LNCAP (cell line): ENCODE results near the gene C1QL1.

ENCODE experiments used
- CTCF ChIP-seq: fragments of 450-650 bp; IDR thresholded peaks from 2 replicates; pipeline ENCODE4 v1.5.1; 2017; ENCODE audit warnings: mild to moderate bottlenecking

C1QL1 gene

GRCh38 chr17:45006927-45007461, 38.9 kb upstream of the C1QL1 start:
- TF ChIP-seq CTCF, result no peak

DNA sequence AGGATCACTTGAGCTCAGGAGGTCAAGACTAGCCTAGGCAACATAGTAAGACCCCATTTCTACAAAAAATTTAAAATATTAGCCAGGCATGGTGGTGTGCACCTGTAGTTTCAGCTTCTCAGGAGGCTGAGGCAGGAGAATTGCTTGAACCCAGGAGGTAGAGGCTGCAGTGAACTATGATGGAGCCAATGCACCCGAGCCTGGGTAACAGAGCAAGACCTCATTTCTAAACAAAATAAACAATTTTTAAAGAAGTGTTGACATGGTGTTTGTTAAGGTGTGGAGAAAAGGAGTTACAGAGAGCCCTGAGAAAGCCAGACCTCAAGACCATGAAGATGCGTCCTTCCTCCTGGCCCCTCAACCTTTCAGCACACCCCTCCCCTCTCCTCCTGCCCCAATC, 37.6 kb upstream of the C1QL1 start:
- TF ChIP-seq CTCF, result no peak

GRCh38 chr17:45004388-45004787, 36.3 kb upstream of the C1QL1 start:
- TF ChIP-seq CTCF, result no peak

DNA sequence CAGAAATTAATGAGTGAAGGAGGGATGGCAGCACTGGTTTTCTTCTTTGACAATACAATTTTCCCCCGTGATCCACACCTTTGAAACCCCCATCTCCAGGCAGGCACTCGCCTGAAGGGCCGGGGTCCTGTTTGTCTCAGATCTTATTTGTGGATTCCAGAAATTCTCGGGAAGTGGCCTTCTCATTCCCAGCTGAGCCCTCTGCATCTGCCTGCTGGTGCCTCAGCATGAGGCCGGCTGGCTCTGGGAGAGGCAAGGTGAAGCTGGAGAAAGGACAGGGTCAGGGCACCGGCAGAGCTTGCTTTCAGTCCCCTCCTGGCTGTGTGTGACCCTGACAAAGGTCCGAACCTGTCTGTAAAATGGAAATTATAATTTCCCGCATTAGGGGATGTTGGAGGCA, 35.8 kb upstream of the C1QL1 start:
- TF ChIP-seq CTCF, result no peak

GRCh38 chr17:45001310-45001709, 33.2 kb upstream of the C1QL1 start:
- TF ChIP-seq CTCF, result no peak

- TF ChIP-seq CTCF, result no peak
Observed at GRCh38 chr17:44999433-44999832, 31.3 kb upstream of the C1QL1 start.

- no peak for TF ChIP-seq CTCF
Observed at GRCh38 chr17:44998646-44999045, 30.5 kb upstream of the C1QL1 start.
